Activated T-helper 17 cell treated with anti-CD3 and anti-CD28 coated beads, Interleukin-2, amount 50 U/mL, for 72 hours (primary cell): ENCODE results near the gene CD300C. TPM values are rescaled to one million over a fixed set of nuclear protein-coding genes. Genes with fewer than 3 reads are reported as not detected.

ENCODE experiments used
- ATAC-seq: fragments of 150-1000 bp; cut with Tn5 transposase; replicated peaks from 2 replicates; pipeline ENCODE4 v1.10.0; 2021; ENCODE audit warnings: mild to moderate bottlenecking, moderate library complexity
- H3K27ac Mint-ChIP-seq: one replicate; pipeline ENCODE4 v1.8.0; 2022; ENCODE audit warnings: mixed read lengths
- H3K27me3 Mint-ChIP-seq: one replicate; pipeline ENCODE4 v1.8.0; 2022; ENCODE audit warnings: mixed read lengths
- H3K36me3 Mint-ChIP-seq: one replicate; pipeline ENCODE4 v1.8.0; 2022; ENCODE audit warnings: low read depth, mild to moderate bottlenecking, mixed read lengths
- H3K4me1 Mint-ChIP-seq: one replicate; pipeline ENCODE4 v1.8.0; 2022; ENCODE audit warnings: mixed read lengths
- H3K4me3 Mint-ChIP-seq: one replicate; pipeline ENCODE4 v1.8.0; 2022; ENCODE audit warnings: mild to moderate bottlenecking, mixed read lengths
- H3K9me3 Mint-ChIP-seq: one replicate; pipeline ENCODE4 v1.8.0; 2022; ENCODE audit warnings: mixed read lengths
- total RNA-seq, 2 donors: library from RNA; stranded (reverse); gene quantifications; one replicate each; pipeline ENCODE4 v1.2.3, GENCODE V29; 2022

Gene CD300C
- total RNA-seq, 2 donors from 2014 or later, result 0.28 TPM; not detected in 1

- ATAC-seq, result peak; percentile 76
- Mint-ChIP-seq H3K36me3 (no peaks in the 10 kb centered on the region), H3K27ac (peak overlapping the region; percentile 75), H3K4me3 (peak overlapping the region; percentile 4), H3K4me1 (peaks cover 5% of the 10 kb centered on the region), H3K27me3 (peaks cover 11% of the 10 kb centered on the region), H3K9me3 (no peaks in the 10 kb centered on the region)
Observed at GRCh38 chr17:74547736-74548135, 1.8 kb upstream of the CD300C start.

GRCh38 chr17:74547264-74547663, 1.3 kb upstream of the CD300C start:
- peaks cover 5% of the 10 kb centered on the region for H3K4me1 Mint-ChIP-seq
- peak overlapping the region; percentile 4 for H3K4me3 Mint-ChIP-seq

GRCh38 chr17:74546586-74546985, 671 bp upstream of the CD300C start:
- ATAC-seq, result no peak
- Mint-ChIP-seq H3K4me1 (peaks cover 5% of the 10 kb centered on the region), H3K4me3 (no peak overlapping the region), H3K27me3 (peaks cover 11% of the 10 kb centered on the region), H3K27ac (peak overlapping the region; percentile 48), H3K36me3 (no peaks in the 10 kb centered on the region), H3K9me3 (no peaks in the 10 kb centered on the region)

More at GRCh38 chr17:74547264-74547663, 1.3 kb upstream of the CD300C start:
- no peaks in the 10 kb centered on the region for H3K36me3 Mint-ChIP-seq
- H3K27me3 Mint-ChIP-seq, result peaks cover 11% of the 10 kb centered on the region
- H3K9me3 Mint-ChIP-seq, result no peaks in the 10 kb centered on the region
- no peak for ATAC-seq
- peak overlapping the region; percentile 75 for H3K27ac Mint-ChIP-seq

- ATAC-seq, result no peak
- no peak overlapping the region for H3K27ac Mint-ChIP-seq
- H3K9me3 Mint-ChIP-seq, result no peaks in the 10 kb centered on the region
- H3K4me3 Mint-ChIP-seq, result no peak overlapping the region
- H3K36me3 Mint-ChIP-seq, result no peaks in the 10 kb centered on the region
- H3K27me3 Mint-ChIP-seq, result peaks cover 10% of the 10 kb centered on the region
- peaks cover 5% of the 10 kb centered on the region for H3K4me1 Mint-ChIP-seq
Observed at GRCh38 chr17:74544991-74545842, 698 bp downstream of the CD300C start.

GRCh38 chr17:74543891-74544760, 1.8 kb downstream of the CD300C start:
- no peaks in the 10 kb centered on the region for H3K36me3 Mint-ChIP-seq
- peaks cover 9% of the 10 kb centered on the region for H3K27me3 Mint-ChIP-seq
- no peak overlapping the region for H3K27ac Mint-ChIP-seq
- H3K4me1 Mint-ChIP-seq, result peaks cover 5% of the 10 kb centered on the region
- ATAC-seq, result no peak
- H3K9me3 Mint-ChIP-seq, result no peaks in the 10 kb centered on the region
- no peak overlapping the region for H3K4me3 Mint-ChIP-seq

GRCh38 chr17:74543406-74543805, 2.5 kb downstream of the CD300C start:
- Mint-ChIP-seq H3K4me1 (peaks cover 5% of the 10 kb centered on the region), H3K4me3 (no peak overlapping the region), H3K27me3 (peaks cover 5% of the 10 kb centered on the region), H3K27ac (no peak overlapping the region), H3K9me3 (no peaks in the 10 kb centered on the region), H3K36me3 (no peaks in the 10 kb centered on the region)
- ATAC-seq, result no peak

GRCh38 chr17:74542727-74543383, 3.1 kb downstream of the CD300C start:
- H3K27ac Mint-ChIP-seq, result no peak overlapping the region
- no peaks in the 10 kb centered on the region for H3K36me3 Mint-ChIP-seq
- H3K4me3 Mint-ChIP-seq, result no peak overlapping the region
- no peaks in the 10 kb centered on the region for H3K9me3 Mint-ChIP-seq
- H3K27me3 Mint-ChIP-seq, result peaks cover 5% of the 10 kb centered on the region
- H3K4me1 Mint-ChIP-seq, result peaks cover 5% of the 10 kb centered on the region
- ATAC-seq, result no peak

GRCh38 chr17:74542166-74542565, 3.7 kb downstream of the CD300C start:
- H3K9me3 Mint-ChIP-seq, result no peaks in the 10 kb centered on the region
- peaks cover 5% of the 10 kb centered on the region for H3K27me3 Mint-ChIP-seq
- no peak overlapping the region for H3K27ac Mint-ChIP-seq
- no peaks in the 10 kb centered on the region for H3K4me1 Mint-ChIP-seq
- H3K4me3 Mint-ChIP-seq, result no peak overlapping the region
- H3K36me3 Mint-ChIP-seq, result no peaks in the 10 kb centered on the region
- ATAC-seq, result no peak

GRCh38 chr17:74541176-74542111, 4.5 kb downstream of the CD300C start:
- no peak overlapping the region for H3K4me3 Mint-ChIP-seq
- H3K27me3 Mint-ChIP-seq, result peaks cover 12% of the 10 kb centered on the region
- H3K9me3 Mint-ChIP-seq, result no peaks in the 10 kb centered on the region
- H3K36me3 Mint-ChIP-seq, result no peaks in the 10 kb centered on the region
- no peak overlapping the region for H3K27ac Mint-ChIP-seq
- no peak for ATAC-seq
- no peaks in the 10 kb centered on the region for H3K4me1 Mint-ChIP-seq

GRCh38 chr17:74539281-74539820, 6.6 kb downstream of the CD300C start:
- H3K9me3 Mint-ChIP-seq, result no peaks in the 10 kb centered on the region
- no peaks in the 10 kb centered on the region for H3K36me3 Mint-ChIP-seq
- H3K4me3 Mint-ChIP-seq, result no peak overlapping the region
- H3K4me1 Mint-ChIP-seq, result no peaks in the 10 kb centered on the region
- H3K27me3 Mint-ChIP-seq, result peaks cover 17% of the 10 kb centered on the region
- no peak overlapping the region for H3K27ac Mint-ChIP-seq
- no peak for ATAC-seq

GRCh38 chr17:74536890-74537289, 9.0 kb downstream of the CD300C start:
- H3K27ac Mint-ChIP-seq, result no peak overlapping the region
- no peaks in the 10 kb centered on the region for H3K4me1 Mint-ChIP-seq
- ATAC-seq, result no peak
- H3K9me3 Mint-ChIP-seq, result no peaks in the 10 kb centered on the region
- H3K4me3 Mint-ChIP-seq, result no peak overlapping the region
- peaks cover 26% of the 10 kb centered on the region for H3K27me3 Mint-ChIP-seq
- H3K36me3 Mint-ChIP-seq, result no peaks in the 10 kb centered on the region

GRCh38 chr17:74532115-74532514, 13.8 kb downstream of the CD300C start:
- peaks cover 41% of the 10 kb centered on the region for H3K27me3 Mint-ChIP-seq
- no peaks in the 10 kb centered on the region for H3K9me3 Mint-ChIP-seq
- no peak overlapping the region for H3K27ac Mint-ChIP-seq
- ATAC-seq, result no peak
- H3K4me3 Mint-ChIP-seq, result no peak overlapping the region
- H3K4me1 Mint-ChIP-seq, result no peaks in the 10 kb centered on the region
- H3K36me3 Mint-ChIP-seq, result no peaks in the 10 kb centered on the region

GRCh38 chr17:74531231-74531761, 14.6 kb downstream of the CD300C start, which contains the start of gene CD300LB:
CD300LB (minus strand) TSS chr17:74531475; CDS start chr17:74531350, 125 bp downstream.
- no peak within 1 kb of the TSS for H3K4me3 Mint-ChIP-seq
- ATAC-seq, result no peak
- no peak within 1 kb of the TSS for H3K27ac Mint-ChIP-seq
- no peaks in the 10 kb centered on the region for H3K4me1 Mint-ChIP-seq
- H3K27me3 Mint-ChIP-seq, result peaks cover 36% of the 10 kb centered on the region
- H3K36me3 Mint-ChIP-seq, result no peaks in the 10 kb centered on the region
- H3K9me3 Mint-ChIP-seq, result no peaks in the 10 kb centered on the region
